IPS-18c (cell line): ENCODE data around the gene LEF1.

Source experiments
- H3K4me3 ChIP-seq: 2 replicates; pipeline ENCODE4 v1.7.0; 2013; ENCODE audit warnings: low read depth, mild to moderate bottlenecking, low read length, moderate library complexity; ENCODE audit not compliant: insufficient read depth
- H3K9me3 ChIP-seq: one replicate; pipeline ENCODE4 v1.6.1; 2013; ENCODE audit warnings: mild to moderate bottlenecking, low read length, moderate library complexity; ENCODE audit not compliant: control insufficient read depth, insufficient read depth

LEF1 gene

GRCh38 chr4:108107101-108107500 is 61.6 kb downstream of the LEF1 start:
- H3K9me3 ChIP-seq, result no peaks in the 10 kb centered on the region
- no peak overlapping the region for H3K4me3 ChIP-seq

DNA sequence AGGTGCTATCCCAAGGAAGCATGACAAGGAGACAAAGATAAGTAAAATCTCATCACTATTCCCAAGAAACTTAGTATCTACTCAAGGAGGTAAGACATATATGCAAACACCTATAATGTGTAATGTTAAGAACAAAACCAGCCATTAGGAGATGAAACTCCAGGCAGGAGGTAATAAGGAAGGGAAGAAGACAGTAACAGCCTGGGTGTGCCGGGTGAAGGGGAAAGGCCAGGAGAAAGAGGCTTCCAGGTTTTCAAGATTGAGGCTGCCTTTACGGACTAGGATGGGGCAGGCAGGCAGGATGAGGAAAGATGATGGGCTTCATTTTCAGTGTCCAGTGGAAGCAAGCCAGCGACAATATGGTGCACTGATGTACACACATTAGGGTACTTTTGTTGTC is 62.5 kb downstream of the LEF1 start:
- Histone ChIP-seq H3K4me3 (no peak overlapping the region), H3K9me3 (no peaks in the 10 kb centered on the region)

- no peaks in the 10 kb centered on the region for H3K9me3 ChIP-seq
These were observed 65.5 kb downstream of the LEF1 start for GRCh38 chr4:108103099-108103862.

GRCh38 chr4:108100827-108101226 is 67.9 kb downstream of the LEF1 start:
- Histone ChIP-seq H3K9me3 (no peaks in the 10 kb centered on the region), H3K4me3 (no peak overlapping the region)

More at GRCh38 chr4:108103099-108103862, 65.5 kb downstream of the LEF1 start:
- no peak overlapping the region for H3K4me3 ChIP-seq

GRCh38 chr4:108099838-108100237 is 68.9 kb downstream of the LEF1 start:
- no peaks in the 10 kb centered on the region for H3K9me3 ChIP-seq
- no peak overlapping the region for H3K4me3 ChIP-seq

DNA sequence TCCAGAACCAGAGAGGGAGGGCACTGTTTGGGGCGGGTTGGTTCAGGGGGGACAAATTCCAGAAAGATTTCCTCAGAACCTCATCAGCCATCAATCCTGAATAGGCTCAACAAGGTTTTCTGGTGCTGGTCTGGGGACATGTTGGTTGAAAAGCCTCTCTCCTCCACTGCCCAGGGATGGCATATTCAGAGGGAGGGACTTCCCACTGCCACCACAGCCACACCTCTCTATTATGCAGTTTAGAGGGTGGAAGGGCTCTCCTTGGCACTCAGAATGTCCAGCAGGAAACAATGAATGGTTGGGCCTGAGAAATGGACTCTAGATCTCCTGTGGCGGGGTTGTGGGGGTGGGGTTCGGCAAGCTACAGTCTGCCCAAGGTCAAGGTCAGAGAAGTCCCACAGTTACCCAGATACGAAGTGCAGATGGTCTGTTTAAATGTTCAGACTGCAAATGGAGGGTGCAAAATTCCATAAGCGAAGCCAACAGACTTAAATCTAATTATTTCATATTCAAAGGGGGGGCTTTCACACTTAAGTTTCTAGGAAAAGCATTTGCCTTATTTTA is 70.7 kb downstream of the LEF1 start:
- no peak overlapping the region for H3K4me3 ChIP-seq
- H3K9me3 ChIP-seq, result no peaks in the 10 kb centered on the region

- no peak overlapping the region for H3K4me3 ChIP-seq
- H3K9me3 ChIP-seq, result no peaks in the 10 kb centered on the region
These were observed 73.7 kb downstream of the LEF1 start for GRCh38 chr4:108094923-108095482.

DNA sequence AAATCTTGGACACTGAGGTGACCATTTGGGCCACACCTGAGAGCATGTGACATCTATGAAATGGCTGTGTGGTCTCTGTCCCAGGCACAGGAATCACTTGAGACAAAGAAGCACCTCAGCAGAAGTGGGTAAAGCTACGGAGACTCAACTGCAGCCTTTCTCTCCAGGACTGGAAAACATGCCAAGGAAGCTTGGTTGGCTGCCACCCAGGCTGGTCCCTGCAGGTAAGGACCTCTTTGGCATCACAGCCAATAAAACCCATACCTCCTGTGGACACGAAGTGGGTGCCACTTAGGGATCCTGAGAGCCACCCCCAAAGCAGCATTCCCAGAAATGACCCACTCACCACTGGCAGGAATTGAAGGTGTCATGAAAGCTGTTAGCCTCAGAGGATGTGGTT is 74.6 kb downstream of the LEF1 start:
- Histone ChIP-seq H3K4me3 (no peak overlapping the region), H3K9me3 (no peaks in the 10 kb centered on the region)

DNA sequence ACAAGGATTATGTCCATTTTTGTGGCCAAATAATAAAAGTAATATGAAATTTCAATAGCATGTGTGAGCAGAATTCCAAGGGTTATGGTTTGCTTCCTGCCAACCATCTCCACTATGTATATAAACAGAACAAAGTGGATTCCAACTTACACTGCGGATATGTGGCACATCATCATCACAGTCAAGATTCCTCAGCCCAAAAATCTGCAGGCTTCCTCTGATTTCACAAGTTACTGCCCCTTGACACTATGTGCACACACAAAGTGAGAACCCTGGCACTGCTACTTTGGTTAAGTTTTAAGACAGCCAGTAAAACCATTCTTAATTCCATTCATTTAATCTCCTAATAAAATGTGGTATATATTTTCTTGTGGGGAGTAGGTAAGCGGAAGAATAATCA is 76.4 kb downstream of the LEF1 start:
- H3K9me3 ChIP-seq, result no peaks in the 10 kb centered on the region

GRCh38 chr4:108087293-108087967 is 81.3 kb downstream of the LEF1 start:
- Histone ChIP-seq H3K4me3 (no peak overlapping the region), H3K9me3 (no peaks in the 10 kb centered on the region)

More for the DNA sequence above, 76.4 kb downstream of the LEF1 start:
- H3K4me3 ChIP-seq, result no peak overlapping the region

- Histone ChIP-seq H3K9me3 (no peaks in the 10 kb centered on the region), H3K4me3 (no peak overlapping the region)
These were observed 87.5 kb downstream of the LEF1 start for GRCh38 chr4:108081256-108081655.

GRCh38 chr4:108080747-108081146 is 88.0 kb downstream of the LEF1 start:
- Histone ChIP-seq H3K4me3 (no peak overlapping the region), H3K9me3 (no peaks in the 10 kb centered on the region)

DNA sequence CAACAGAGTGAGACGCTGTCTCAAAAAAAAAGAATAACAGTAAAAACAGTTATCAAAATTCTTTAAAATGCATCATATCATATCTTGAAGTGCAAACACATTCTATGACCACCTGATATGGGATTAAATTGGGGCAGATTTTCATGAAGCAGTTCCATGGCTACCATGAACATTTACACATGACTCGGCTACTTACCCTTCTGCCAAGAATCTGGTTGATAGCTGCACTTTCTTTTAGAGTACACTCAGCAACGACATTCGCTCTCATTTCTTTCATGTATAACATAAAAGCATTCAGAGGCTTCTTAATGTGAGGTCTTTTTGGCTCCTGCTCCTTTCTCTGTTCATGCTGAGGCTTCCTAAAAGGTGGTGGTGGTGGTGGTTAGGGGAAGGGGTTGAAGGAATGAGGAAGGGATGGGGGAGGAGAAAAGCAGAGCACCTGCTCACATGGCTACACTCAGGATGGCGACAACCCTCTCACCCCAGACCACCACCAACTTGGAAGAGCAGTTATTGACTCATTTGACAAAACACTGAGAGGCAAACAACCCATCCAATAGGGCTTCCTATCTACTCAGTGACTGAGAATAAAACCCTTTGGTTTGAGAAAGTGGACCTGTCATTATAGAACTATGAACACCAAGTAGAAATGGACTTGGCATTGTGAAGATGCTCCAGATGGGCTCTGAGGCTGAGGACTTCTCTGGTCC is 90.6 kb downstream of the LEF1 start:
- no peak overlapping the region for H3K4me3 ChIP-seq
- no peaks in the 10 kb centered on the region for H3K9me3 ChIP-seq

DNA sequence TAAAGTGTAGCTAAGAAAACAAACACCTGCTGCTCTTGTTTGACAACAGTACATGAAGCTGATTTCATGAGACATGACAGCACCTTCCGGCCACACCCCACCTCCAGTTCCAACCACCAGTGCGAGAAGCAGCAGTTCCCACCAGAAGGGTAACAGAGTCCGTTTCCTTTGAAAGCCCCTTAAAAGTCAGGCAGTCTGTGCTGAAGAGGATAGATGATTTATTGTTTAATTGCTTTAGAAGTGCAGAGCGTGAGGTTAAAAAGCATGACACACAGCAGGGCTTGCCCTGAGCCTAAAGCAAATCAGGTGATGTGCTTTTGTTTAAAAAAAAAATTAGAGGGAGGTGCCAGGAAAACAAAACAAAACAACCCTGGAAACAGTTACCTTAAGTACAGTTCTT is 96.4 kb downstream of the LEF1 start:
- Histone ChIP-seq H3K9me3 (no peaks in the 10 kb centered on the region), H3K4me3 (no peak overlapping the region)

GRCh38 chr4:108070775-108071174 is 98.0 kb downstream of the LEF1 start:
- H3K4me3 ChIP-seq, result no peak overlapping the region
- no peaks in the 10 kb centered on the region for H3K9me3 ChIP-seq

- Histone ChIP-seq H3K9me3 (no peaks in the 10 kb centered on the region), H3K4me3 (no peak overlapping the region)
These were observed 100.3 kb downstream of the LEF1 start for GRCh38 chr4:108068442-108068841.

GRCh38 chr4:108060686-108061321 is 107.9 kb downstream of the LEF1 start:
- no peak overlapping the region for H3K4me3 ChIP-seq
- no peaks in the 10 kb centered on the region for H3K9me3 ChIP-seq
